ENCODE data around the gene NDUFA8. TPM values are rescaled to one million over a fixed set of nuclear protein-coding genes. Genes with fewer than 3 reads are reported as not detected.

Gene NDUFA8
- total and polyA plus RNA-seq, 5 experiments from 2014 or later: 18.3 to 89.5 (median 63.1) TPM

DNA sequence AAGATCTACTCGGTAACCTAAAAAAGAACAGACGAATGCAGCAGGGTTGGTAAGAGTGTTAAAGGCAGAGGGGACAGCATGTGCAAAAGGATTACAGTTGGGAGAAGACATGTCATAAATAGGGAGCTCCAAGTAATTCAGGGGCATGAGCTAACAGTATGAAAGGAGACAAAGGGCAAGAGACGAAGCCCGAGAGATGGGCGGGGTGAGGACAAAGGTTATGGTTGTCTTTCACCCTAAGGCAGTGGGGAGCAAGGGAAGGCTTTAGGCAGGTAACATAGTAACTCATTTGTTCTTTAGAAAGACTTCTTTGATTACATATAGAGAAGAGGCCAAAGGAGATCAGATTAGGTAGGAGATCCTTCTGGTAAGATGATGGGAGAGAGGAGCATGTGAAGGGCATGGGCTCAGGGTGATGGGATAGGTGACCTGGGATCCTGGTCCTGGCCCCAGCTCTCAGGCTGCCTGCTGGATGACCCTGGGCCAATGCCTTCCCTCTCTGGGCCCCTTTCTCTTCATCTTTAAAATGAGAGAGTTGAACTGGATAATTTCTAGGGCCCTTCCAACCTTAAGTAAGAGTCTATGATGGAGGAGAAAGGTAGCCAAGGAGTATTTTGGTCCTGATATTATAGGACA lies 19.6 kb upstream of the NDUFA8 start:
- ATAC-seq (no peak), DNase-seq (peak in 1 of 10 donors; percentile 6)
- POLR2A ChIA-PET: no interaction called here
- Mint-ChIP-seq H3K27ac (no peak overlapping the region), H3K27me3 (peaks cover 16 to 40% (median 18%) of the 10 kb centered on the region in 5 donors), H3K4me3 (no peak overlapping the region), H3K4me1 (no peaks in the 10 kb centered on the region), H3K36me3 (no peaks in the 10 kb centered on the region), H3K9me3 (no peaks in the 10 kb centered on the region)

DNA sequence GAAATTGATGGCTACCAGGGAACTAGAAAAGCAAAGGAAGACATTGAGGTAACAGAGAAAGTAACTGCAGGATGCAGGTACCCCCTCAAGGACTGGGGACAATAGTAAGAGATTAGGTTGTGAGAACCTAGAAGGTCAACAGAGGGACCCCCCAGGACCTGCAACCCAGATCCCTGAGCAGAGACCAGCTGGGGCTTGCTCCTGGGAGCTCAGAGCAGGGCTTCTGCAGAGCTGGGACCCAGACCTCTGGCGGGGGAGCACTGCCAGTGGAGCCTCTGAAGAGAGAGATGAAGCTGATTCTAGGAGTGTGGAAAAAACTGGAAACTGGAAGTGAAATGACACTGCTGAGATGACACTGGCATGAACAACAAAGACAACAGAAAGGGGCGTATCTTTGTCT lies 17.3 kb upstream of the NDUFA8 start:
- ATAC-seq (no peak), DNase-seq (no peak)
- Mint-ChIP-seq H3K36me3 (no peaks in the 10 kb centered on the region), H3K27ac (peak overlapping the region in 2 of 10 donors; percentile 5 to 45), H3K9me3 (no peaks in the 10 kb centered on the region), H3K27me3 (peaks cover 26 to 45% (median 31%) of the 10 kb centered on the region in 5 donors), H3K4me1 (no peaks in the 10 kb centered on the region), H3K4me3 (no peak overlapping the region)
- POLR2A ChIA-PET: no interaction called here

DNA sequence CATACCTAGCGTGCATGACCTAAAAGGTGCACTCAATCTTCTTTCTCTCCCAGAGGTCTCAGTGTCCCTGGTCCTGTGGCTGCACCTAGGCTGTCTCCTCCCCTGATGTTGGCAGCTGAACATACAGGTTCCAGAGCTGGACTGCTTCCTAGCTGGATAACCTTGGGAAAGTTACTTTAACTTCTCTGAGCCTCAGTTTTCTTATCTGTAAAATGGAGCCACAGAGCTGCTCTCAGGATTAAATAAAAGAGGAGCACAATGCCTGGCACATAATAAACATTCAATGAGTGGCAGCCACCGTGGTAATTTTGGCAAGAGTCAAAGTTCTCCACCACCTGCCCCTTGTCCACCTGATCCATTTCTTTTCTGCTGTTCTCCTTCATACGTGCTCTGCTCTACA lies 14.1 kb upstream of the NDUFA8 start:
- Mint-ChIP-seq H3K36me3 (no peaks in the 10 kb centered on the region), H3K9me3 (peaks cover 0 to 2% (median 0%) of the 10 kb centered on the region in 9 donors), H3K4me3 (no peak overlapping the region), H3K27ac (no peak overlapping the region), H3K4me1 (no peaks in the 10 kb centered on the region), H3K27me3 (peaks cover 31 to 49% (median 44%) of the 10 kb centered on the region in 5 donors)
- no peak for ATAC-seq
- POLR2A ChIA-PET: no interaction called here
- no peak for DNase-seq

DNA sequence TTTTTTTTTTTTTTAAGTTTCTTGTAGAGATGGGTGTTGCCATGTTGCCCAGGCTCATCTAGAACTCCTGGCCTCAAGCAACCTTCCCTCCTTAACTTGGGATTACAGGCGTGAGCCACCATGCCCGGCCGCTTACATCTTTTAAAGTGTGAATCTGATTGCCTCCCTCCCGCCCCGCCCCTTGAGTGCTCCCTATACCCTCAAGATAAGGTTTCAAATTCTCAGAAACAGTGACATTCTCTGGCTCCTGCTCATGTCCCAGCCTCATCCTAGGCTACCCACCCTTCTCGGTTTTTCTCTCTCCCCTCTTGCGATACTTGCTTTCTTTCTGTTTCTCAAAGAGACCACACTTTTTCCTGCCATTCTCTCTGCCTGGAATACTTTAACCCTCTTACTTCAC lies 12.6 kb upstream of the NDUFA8 start:
- DNase-seq (no peak), ATAC-seq (no peak)
- H3K36me3 Mint-ChIP-seq: no peaks in the 10 kb centered on the region
- H3K27me3 Mint-ChIP-seq: peaks cover 38 to 57% (median 47%) of the 10 kb centered on the region in 5 donors
- POLR2A ChIA-PET: no interaction called here
- H3K9me3 Mint-ChIP-seq: peaks cover 0 to 2% (median 0%) of the 10 kb centered on the region in 9 donors
- no peaks in the 10 kb centered on the region for H3K4me1 Mint-ChIP-seq
- no peak overlapping the region for H3K4me3 Mint-ChIP-seq
- H3K27ac Mint-ChIP-seq: no peak overlapping the region

DNA sequence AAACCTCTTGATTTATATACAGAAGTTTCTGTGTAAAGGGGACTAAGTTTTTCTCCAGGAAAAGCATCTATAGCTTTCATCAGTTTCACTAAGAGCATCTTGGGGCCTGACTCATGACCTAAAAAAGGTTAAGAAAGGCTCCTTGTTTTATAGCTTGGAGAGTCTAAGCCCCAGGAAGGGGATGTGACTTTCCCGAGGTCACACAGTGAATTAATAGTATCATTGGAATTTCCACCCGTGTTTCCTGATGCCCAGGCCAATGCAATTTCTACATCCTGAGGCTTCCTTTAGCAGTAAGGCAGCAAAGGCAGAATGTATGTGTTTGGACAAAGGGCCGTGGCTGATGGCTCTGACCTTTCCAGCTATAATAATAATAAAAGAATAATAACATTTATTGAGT lies 8.8 kb upstream of the NDUFA8 start:
- Mint-ChIP-seq H3K9me3 (peaks cover 0 to 2% (median 0%) of the 10 kb centered on the region in 9 donors), H3K36me3 (no peaks in the 10 kb centered on the region), H3K4me3 (no peak overlapping the region), H3K27me3 (peaks cover 34 to 50% (median 39%) of the 10 kb centered on the region in 5 donors), H3K4me1 (peaks cover 0 to 2% (median 0%) of the 10 kb centered on the region in 4 donors), H3K27ac (no peak overlapping the region)
- no peak for DNase-seq
- ATAC-seq: no peak
- POLR2A ChIA-PET: no interaction called here

DNA sequence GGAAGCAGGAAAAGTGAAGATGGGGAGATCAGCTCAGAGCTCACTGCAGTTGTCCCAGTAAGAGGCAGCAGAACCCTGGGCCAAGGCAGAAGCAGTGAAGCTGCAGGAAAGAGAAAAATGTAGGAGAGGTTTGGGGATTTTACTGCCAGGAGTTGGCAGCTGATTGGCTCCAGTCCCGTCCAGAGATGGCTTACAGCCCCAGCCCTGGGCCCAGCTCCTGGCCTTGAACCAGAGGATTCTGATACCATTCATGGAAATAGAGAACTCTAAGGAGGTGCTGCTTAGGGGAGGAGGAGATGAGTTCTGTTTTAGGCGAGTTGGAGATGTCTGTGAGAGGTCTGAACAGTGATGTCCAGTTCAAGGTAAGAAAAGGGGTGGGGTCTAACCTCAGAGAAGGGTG lies 4.7 kb upstream of the NDUFA8 start:
- H3K27me3 Mint-ChIP-seq: peaks cover 24 to 38% (median 28%) of the 10 kb centered on the region in 5 donors
- peaks cover 0 to 9% (median 5%) of the 10 kb centered on the region in 9 donors for H3K9me3 Mint-ChIP-seq
- peaks cover 7 to 13% (median 12%) of the 10 kb centered on the region in 4 donors for H3K4me1 Mint-ChIP-seq
- H3K27ac Mint-ChIP-seq: no peak overlapping the region
- POLR2A ChIA-PET: no interaction called here
- no peak for DNase-seq
- ATAC-seq: no peak
- no peak overlapping the region for H3K4me3 Mint-ChIP-seq
- H3K36me3 Mint-ChIP-seq: peaks cover 0 to 6% (median 0%) of the 10 kb centered on the region in 3 donors

DNA sequence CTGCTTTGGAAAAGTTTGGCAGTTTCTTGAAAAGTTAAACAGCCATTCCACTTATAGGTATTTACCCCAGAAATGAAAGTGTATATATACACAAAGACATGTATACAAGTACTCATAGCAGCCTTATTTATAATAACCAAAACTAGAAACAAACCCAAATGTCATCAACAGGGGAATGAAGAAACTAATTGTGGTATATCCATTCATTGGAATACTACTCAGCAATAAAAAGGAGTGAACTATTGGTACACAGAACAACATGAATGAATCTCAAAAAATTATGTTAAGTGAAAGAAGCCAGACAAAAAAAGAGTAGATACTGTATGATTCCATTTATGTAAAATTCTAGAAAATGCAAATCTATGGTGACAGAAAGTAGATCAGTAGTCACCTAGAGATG lies 2.8 kb upstream of the NDUFA8 start:
- Mint-ChIP-seq H3K36me3 (peaks cover 0 to 6% (median 2%) of the 10 kb centered on the region in 3 donors), H3K9me3 (peaks cover 0 to 9% (median 5%) of the 10 kb centered on the region in 9 donors), H3K4me1 (peaks cover 12 to 28% (median 27%) of the 10 kb centered on the region in 4 donors), H3K4me3 (no peak overlapping the region), H3K27ac (no peak overlapping the region), H3K27me3 (peaks cover 13 to 30% (median 17%) of the 10 kb centered on the region in 5 donors)
- no peak for DNase-seq
- no peak for ATAC-seq
- POLR2A ChIA-PET: no interaction called here

DNA sequence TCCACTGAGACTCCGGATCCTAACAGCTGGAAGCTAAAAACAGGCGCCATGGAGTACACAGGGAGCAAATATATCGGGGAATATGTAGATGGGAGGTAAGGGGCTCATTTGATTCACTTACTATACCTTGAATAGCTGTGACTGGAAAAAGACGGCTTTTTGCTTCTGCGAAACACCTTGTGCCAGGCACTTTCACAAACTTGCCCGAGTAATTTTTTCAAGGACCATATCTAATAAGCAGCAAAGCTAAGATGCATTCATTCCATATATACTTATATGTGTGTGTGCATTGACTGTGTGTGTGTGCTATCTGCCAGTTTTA lies 307 bp upstream of the NDUFA8 start:
- Mint-ChIP-seq H3K27me3 (peaks cover 8 to 28% (median 16%) of the 10 kb centered on the region in 5 donors), H3K4me1 (peaks cover 29 to 47% (median 45%) of the 10 kb centered on the region in 4 donors), H3K4me3 (peak overlapping the region; percentile 93 to 99 (median 96)), H3K36me3 (peaks cover 0 to 6% (median 2%) of the 10 kb centered on the region in 3 donors), H3K27ac (peak overlapping the region; percentile 91 to 99 (median 96)), H3K9me3 (peaks cover 0 to 9% (median 5%) of the 10 kb centered on the region in 9 donors)
- POLR2A ChIA-PET: interaction anchor here (0.8 to 1.3 kb wide), 3 partner anchors 20 to 105 kb away, joined by 3 to 4 read pairs (median 3); partner anchors contain the start of genes MRRF and RBM18
- DNase-seq: no peak
- no peak for ATAC-seq

DNA sequence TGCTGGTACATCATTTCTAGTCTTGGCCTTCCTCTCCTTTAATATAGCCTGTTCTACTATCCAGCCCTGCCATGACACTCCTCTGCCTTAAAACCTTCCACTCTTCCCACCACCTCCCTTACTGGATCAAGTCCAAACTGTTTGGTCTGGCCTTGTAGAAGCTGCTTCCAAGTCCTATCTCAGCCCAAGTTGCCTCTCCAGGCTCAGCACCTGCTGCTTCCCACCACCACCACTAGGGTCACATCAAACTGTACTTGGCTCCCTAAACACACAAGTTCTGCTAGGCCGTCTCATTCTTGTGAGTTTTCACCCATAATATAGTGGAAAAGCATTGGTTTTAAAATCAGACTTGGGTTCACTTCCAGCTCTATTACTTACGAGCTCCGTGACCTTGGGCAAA lies 1.4 kb downstream of the NDUFA8 start:
- POLR2A ChIA-PET: interaction anchor here (1.4 kb wide), 1 partner anchor 31 kb away, joined by 4 read pairs; no protein-coding TSS in a partner anchor
- Mint-ChIP-seq H3K4me1 (peaks cover 32 to 59% (median 56%) of the 10 kb centered on the region in 4 donors), H3K27me3 (peaks cover 6 to 13% (median 7%) of the 10 kb centered on the region in 5 donors), H3K4me3 (peak overlapping the region; percentile 40 to 95 (median 59)), H3K36me3 (peaks cover 0 to 6% (median 4%) of the 10 kb centered on the region in 3 donors), H3K9me3 (peaks cover 0 to 9% (median 5%) of the 10 kb centered on the region in 9 donors), H3K27ac (peak overlapping the region in 4 of 10 donors; percentile 34 to 90 (median 61))
- peak in 8 of 10 donors; percentile 2 to 43 (median 20) for DNase-seq
- ATAC-seq: peak in 1 of 2 donors; percentile 36

DNA sequence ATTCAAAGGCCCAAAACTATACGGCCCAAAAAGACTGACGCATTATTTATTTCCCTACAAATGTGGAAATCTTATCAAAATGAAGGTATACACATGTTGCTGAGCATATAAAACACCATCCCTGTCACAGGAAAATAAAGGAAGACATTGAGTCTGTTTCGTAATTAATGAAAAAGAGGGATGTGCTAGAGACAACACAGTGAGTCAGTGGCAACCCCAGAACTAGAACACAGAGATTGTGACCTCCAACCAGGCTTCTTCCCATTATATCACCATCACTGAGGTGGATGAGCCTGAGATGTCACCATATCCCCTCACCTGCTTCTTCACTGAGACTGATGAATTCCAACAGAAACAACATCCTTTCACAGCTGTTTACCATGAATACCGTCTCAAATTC lies 3.8 kb downstream of the NDUFA8 start:
- POLR2A ChIA-PET: no interaction called here
- H3K4me3 Mint-ChIP-seq: peak overlapping the region in 1 of 10 donors; percentile 24
- peaks cover 35 to 68% (median 63%) of the 10 kb centered on the region in 4 donors for H3K4me1 Mint-ChIP-seq
- no peak for ATAC-seq
- H3K27ac Mint-ChIP-seq: peak overlapping the region in 1 of 10 donors; percentile 65
- H3K9me3 Mint-ChIP-seq: no peaks in the 10 kb centered on the region
- no peak for DNase-seq
- peaks cover 0 to 24% (median 2%) of the 10 kb centered on the region in 3 donors for H3K36me3 Mint-ChIP-seq
- peaks cover 0 to 2% (median 0%) of the 10 kb centered on the region in 5 donors for H3K27me3 Mint-ChIP-seq

DNA sequence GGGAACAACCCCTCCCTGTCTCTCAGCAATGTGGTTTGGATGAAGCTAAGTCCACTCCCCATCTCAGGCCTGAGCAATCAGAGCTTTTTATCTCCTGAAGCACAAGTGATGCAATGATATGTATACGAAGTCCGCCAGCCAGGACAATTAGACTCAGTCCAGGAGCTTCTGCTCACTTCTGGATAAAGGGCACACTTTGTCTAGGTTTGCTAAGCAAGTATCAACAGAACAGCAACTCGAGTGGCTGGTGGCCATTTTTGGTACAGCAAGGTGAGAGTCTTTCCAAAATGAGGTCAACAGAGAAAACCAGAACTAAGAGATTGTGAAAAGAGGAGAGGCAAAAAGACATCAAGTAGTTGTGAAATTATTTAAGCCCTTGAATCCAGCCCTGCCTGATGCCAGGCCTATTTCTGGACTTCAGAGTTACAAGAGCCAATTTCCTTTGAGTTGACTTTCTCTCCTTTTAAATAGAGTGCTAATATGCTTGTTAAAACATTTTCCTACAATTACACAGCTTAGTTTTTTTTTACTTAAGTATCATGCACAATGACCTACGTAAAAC lies 8.2 kb downstream of the NDUFA8 start:
- peak overlapping the region in 2 of 10 donors; percentile 55 to 59 for H3K27ac Mint-ChIP-seq
- peaks cover 19 to 34% (median 25%) of the 10 kb centered on the region in 4 donors for H3K4me1 Mint-ChIP-seq
- no peak for ATAC-seq
- peaks cover 0 to 65% (median 5%) of the 10 kb centered on the region in 3 donors for H3K36me3 Mint-ChIP-seq
- H3K27me3 Mint-ChIP-seq: no peaks in the 10 kb centered on the region
- POLR2A ChIA-PET: no interaction called here
- no peak for DNase-seq
- H3K9me3 Mint-ChIP-seq: no peaks in the 10 kb centered on the region
- no peak overlapping the region for H3K4me3 Mint-ChIP-seq

DNA sequence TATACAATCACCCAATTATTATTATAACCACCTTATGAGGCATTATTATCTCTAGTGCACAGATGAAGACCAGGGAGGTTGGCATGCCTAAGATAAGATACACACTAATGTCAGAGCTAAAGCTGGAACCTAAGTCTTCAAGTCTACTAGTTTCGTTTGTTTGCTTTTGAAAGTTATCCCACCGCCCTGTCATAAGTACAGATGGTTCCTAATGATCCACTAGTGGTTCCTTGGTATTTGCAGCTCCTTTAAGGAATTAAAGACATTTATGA lies 14.1 kb downstream of the NDUFA8 start:
- Mint-ChIP-seq H3K36me3 (peaks cover 7 to 89% (median 16%) of the 10 kb centered on the region in 3 donors), H3K4me3 (no peak overlapping the region), H3K4me1 (peaks cover 0 to 7% (median 2%) of the 10 kb centered on the region in 4 donors), H3K9me3 (no peaks in the 10 kb centered on the region), H3K27me3 (no peaks in the 10 kb centered on the region), H3K27ac (peak overlapping the region in 1 of 10 donors; percentile 19)
- POLR2A ChIA-PET: no interaction called here
- ATAC-seq: no peak
- no peak for DNase-seq

DNA sequence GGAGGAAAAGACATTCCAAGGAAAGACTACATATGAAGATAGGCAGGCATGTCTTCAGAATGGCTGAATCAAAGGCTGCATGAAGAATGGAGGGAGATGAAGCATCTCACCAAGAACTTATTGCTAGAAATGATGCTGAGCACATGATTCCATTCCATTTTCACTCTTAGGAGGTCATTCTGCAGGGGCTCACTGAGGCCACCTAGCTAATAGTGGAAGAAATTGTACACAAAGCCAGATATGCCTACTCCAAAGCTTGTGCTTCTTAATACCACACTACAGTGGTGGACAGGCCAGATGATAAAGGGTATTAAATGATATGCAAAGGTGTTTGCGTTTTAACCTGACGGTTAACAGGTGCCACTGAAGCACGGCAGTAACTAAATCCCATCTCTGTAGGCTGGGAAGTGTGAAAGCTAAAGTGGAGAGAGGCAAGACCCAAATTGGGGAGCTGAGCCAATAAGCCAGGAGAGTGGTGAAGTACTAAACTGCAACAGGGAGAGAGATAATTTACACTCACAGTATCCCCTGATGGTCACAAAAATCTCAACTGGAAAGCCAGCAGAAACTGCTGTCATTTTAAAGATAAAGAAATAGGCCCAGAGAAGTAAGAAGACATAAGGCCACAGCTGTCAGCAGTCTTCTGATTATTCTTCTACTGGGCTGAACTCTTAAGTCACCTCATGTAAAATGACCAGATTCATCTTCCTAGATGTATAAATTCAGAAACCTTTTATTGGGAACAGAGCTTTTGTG lies 14.6 kb downstream of the NDUFA8 start:
- POLR2A ChIA-PET: no interaction called here
- H3K4me1 Mint-ChIP-seq: peaks cover 0 to 7% (median 2%) of the 10 kb centered on the region in 4 donors
- no peaks in the 10 kb centered on the region for H3K27me3 Mint-ChIP-seq
- DNase-seq: no peak
- no peak for ATAC-seq
- peak overlapping the region in 3 of 10 donors; percentile 19 to 80 (median 80) for H3K27ac Mint-ChIP-seq
- no peak overlapping the region for H3K4me3 Mint-ChIP-seq
- H3K36me3 Mint-ChIP-seq: peaks cover 7 to 85% (median 15%) of the 10 kb centered on the region in 3 donors
- no peaks in the 10 kb centered on the region for H3K9me3 Mint-ChIP-seq
